ENCODE measurements around the gene RARA.

RARA gene

DNA sequence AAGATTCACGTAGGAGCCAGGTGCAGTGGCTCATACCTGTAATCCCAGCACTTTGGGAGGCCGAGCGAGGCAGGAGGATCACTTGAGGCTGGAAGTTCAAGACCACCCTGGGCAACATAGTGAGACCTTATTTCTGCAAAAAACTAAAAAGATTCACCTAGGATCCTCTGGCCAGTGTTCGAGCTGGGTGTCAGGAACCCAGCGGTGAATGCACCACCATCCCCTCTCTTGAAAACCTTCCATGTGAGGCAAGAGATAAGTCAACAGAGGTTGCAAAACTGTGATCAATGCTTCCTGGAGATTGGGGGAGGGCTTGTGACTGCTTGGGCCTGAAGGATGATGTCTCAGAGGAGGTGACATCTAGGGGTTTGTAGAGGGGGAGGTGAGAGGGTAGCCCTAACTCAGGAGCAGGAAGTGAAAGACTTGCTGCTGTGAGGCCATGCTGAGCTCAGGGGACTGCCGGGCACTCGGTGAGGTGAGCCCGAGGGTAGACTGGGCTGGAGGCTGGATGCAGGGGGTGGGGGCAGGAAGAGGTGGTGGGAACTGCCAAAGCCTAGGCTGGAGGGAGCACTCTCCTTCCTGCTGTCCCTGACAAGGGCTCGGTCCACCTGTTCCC, 43.9 kb downstream of the RARA start:
- Histone ChIP-seq H3K27me3 (no peaks in the 10 kb centered on the region), H3K4me1 (peaks cover 0 to 35% (median 27%) of the 10 kb centered on the region in 4 donors), H3K36me3 (peaks cover 0 to 88% (median 77%) of the 10 kb centered on the region in 3 donors), H3K9me3 (no peaks in the 10 kb centered on the region), H3K27ac (no peak overlapping the region), H3K4me3 (no peak overlapping the region)
- intact Hi-C loops (cut with DNase I; ENCODE audit: low total_unique reads): loop anchor here (10.0 kb wide), 1 partner anchor 182 kb away; no protein-coding TSS in a partner anchor
- TF ChIP-seq, protein P1, sequence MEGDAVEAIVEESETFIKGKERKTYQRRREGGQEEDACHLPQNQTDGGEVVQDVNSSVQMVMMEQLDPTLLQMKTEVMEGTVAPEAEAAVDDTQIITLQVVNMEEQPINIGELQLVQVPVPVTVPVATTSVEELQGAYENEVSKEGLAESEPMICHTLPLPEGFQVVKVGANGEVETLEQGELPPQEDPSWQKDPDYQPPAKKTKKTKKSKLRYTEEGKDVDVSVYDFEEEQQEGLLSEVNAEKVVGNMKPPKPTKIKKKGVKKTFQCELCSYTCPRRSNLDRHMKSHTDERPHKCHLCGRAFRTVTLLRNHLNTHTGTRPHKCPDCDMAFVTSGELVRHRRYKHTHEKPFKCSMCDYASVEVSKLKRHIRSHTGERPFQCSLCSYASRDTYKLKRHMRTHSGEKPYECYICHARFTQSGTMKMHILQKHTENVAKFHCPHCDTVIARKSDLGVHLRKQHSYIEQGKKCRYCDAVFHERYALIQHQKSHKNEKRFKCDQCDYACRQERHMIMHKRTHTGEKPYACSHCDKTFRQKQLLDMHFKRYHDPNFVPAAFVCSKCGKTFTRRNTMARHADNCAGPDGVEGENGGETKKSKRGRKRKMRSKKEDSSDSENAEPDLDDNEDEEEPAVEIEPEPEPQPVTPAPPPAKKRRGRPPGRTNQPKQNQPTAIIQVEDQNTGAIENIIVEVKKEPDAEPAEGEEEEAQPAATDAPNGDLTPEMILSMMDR (IDR thresholded peaks at IDR 0.05): no peak
- peak in 1 of 2 donors; percentile 33 for DNase-seq

DNA sequence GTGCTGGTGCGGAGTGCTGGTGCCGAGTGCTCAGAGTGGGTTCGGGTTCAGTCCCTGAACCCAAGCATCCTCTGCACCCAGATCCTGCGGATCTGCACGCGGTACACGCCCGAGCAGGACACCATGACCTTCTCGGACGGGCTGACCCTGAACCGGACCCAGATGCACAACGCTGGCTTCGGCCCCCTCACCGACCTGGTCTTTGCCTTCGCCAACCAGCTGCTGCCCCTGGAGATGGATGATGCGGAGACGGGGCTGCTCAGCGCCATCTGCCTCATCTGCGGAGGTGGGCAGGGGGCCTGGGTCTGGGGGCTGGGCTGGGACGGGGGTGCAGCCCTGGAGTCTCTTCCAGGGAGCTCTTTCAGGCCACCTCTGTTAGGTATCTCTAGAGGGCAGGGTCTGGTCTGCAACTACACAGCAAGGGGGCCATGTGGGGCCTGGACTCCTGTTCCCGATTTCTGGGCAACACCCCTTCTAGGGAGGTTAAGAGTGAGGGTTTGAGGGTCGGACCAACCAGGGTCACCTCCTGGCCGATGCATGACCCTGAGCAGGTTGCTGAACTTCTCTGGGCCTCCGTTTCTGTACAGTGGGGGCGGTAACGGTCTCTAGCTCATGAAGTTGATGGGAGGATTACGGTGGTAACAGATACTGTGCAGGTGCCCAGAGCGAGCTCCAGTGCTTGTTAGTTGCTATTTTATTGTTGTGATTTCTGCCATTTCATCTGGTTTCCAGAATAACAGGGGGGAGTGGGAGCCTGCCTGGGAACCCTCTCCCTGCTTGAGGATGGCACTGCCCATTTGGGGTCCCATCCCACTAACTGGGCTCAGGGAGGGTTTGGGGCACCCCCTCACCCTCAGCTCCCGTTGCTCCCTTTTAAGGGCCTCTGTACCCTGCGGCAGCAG, 45.5 kb downstream of the RARA start:
- intact Hi-C loops (cut with DNase I; ENCODE audit: low total_unique reads): loop anchor here (1.0 to 10.0 kb wide), 3 partner anchors 51 to 180 kb away; partner anchors contain the start of gene TOP2A
- Histone ChIP-seq H3K4me3 (no peak overlapping the region), H3K4me1 (peaks cover 0 to 26% (median 16%) of the 10 kb centered on the region in 4 donors), H3K36me3 (peaks cover 0 to 76% (median 68%) of the 10 kb centered on the region in 3 donors), H3K9me3 (no peaks in the 10 kb centered on the region), H3K27ac (peak overlapping the region in 1 of 2 donors; percentile 46), H3K27me3 (no peaks in the 10 kb centered on the region)
- no peak for DNase-seq
- TF ChIP-seq, protein P1 (IDR thresholded peaks at IDR 0.05): no peak

DNA sequence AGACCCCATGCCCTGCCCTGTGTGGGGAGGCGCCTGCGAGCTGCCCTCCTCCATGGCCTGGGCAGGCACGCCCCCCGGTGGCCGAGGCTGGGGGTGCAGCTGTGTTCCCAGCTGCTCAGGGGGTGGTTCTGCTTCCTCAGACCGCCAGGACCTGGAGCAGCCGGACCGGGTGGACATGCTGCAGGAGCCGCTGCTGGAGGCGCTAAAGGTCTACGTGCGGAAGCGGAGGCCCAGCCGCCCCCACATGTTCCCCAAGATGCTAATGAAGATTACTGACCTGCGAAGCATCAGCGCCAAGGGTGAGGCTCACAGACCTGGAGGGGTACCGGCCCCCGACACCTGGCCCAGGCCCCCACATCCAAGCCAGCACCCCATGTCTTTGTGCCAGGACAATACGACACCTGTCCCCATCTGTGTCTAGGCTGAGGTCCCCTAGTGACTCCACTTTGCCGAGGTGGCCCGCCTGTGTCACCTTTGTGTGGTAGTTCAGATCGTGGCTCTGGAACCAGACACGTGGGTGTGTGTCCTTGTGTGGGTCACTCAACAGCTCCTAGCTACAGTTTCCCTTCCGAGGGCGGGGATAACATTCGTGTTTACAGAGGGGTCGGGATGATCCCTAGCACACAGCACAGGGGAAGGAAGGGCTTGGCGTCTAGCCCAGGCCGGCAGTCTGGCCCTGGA, 46.3 kb downstream of the RARA start:
- Histone ChIP-seq H3K27ac (peak overlapping the region in 1 of 2 donors; percentile 46), H3K4me1 (peaks cover 0 to 19% (median 9%) of the 10 kb centered on the region in 4 donors), H3K9me3 (no peaks in the 10 kb centered on the region), H3K4me3 (no peak overlapping the region), H3K27me3 (no peaks in the 10 kb centered on the region), H3K36me3 (peaks cover 0 to 68% (median 60%) of the 10 kb centered on the region in 3 donors)
- intact Hi-C loops (cut with DNase I; ENCODE audit: low total_unique reads): loop anchor here (5.0 to 10.0 kb wide), 2 partner anchors 62 to 180 kb away; partner anchors contain the start of gene TOP2A
- TF ChIP-seq, protein P1 (IDR thresholded peaks at IDR 0.05): peak; percentile 96 to 99
- peak; percentile 71 to 89 for DNase-seq

DNA sequence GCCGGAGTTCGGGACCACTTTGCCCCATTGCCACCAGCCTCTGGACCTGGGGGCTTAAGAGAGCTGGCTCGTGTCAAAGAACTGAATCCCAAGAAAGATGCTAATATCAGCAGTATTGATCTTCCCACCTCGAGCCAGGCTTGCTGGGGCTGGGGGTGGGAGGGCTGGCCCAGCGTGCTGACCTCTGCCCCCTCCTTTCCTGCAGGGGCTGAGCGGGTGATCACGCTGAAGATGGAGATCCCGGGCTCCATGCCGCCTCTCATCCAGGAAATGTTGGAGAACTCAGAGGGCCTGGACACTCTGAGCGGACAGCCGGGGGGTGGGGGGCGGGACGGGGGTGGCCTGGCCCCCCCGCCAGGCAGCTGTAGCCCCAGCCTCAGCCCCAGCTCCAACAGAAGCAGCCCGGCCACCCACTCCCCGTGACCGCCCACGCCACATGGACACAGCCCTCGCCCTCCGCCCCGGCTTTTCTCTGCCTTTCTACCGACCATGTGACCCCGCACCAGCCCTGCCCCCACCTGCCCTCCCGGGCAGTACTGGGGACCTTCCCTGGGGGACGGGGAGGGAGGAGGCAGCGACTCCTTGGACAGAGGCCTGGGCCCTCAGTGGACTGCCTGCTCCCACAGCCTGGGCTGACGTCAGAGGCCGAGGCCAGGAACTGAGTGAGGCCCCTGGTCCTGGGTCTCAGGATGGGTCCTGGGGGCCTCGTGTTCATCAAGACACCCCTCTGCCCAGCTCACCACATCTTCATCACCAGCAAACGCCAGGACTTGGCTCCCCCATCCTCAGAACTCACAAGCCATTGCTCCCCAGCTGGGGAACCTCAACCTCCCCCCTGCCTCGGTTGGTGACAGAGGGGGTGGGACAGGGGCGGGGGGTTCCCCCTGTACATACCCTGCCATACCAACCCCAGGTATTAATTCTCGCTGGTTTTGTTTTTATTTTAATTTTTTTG, 47.1 kb downstream of the RARA start:
- no peak for DNase-seq
- H3K27me3 ChIP-seq: no peaks in the 10 kb centered on the region
- no peaks in the 10 kb centered on the region for H3K9me3 ChIP-seq
- H3K4me3 ChIP-seq: no peak overlapping the region
- intact Hi-C loops (cut with DNase I; ENCODE audit: low total_unique reads): loop anchor here (5.0 to 10.0 kb wide), 2 partner anchors 61 to 179 kb away; partner anchors contain the start of gene TOP2A
- peaks cover 0 to 60% (median 53%) of the 10 kb centered on the region in 3 donors for H3K36me3 ChIP-seq
- TF ChIP-seq, protein P1 (IDR thresholded peaks at IDR 0.05): no peak
- peak overlapping the region in 1 of 2 donors; percentile 10 for H3K27ac ChIP-seq
- peaks cover 0 to 15% (median 6%) of the 10 kb centered on the region in 4 donors for H3K4me1 ChIP-seq

Data from tibial artery (tissue), 4 donors.